HEK293 (cell line): ENCODE results near the gene BICRAL.

Experiments used
- CTCF ChIA-PET: fragments of 350-600 bp; formaldehyde crosslinking; extraction: SDS; loops from one replicate; lab custom pipeline; 2021; ENCODE audit warnings: antibody characterized with exemption; lab: Yijun Ruan, JAX
- POLR2A ChIA-PET: fragments of 300-600 bp; formaldehyde crosslinking; extraction: SDS; loops from one replicate; lab custom pipeline; 2020; ENCODE audit warnings: antibody characterized with exemption, inconsistent platforms; lab: Yijun Ruan, JAX
- H3K27ac ChIP-seq: fragments of 200-500 bp; sonication (Bioruptor generic); 2 replicates; pipeline ENCODE4 v1.5.1; 2014; ENCODE audit warnings: low read depth, low read length, control low read depth, inconsistent platforms; ENCODE audit errors: extremely low read depth
- H3K36me3 ChIP-seq, 2 experiments: fragments of 200-500 bp in 1 of 2; sonication (Bioruptor generic) in 1 of 2; 1 replicate in 1 of 2; 2 replicates in 1 of 2; pipeline ENCODE4 v1.5.1; 2014 to 2017; ENCODE audit warnings: inconsistent platforms in 2 of 2, low read length in 2 of 2; ENCODE audit not compliant: control insufficient read depth in 2 of 2, insufficient read depth in 1 of 2
- H3K4me1 ChIP-seq: fragments of 200-500 bp; sonication (Bioruptor generic); 2 replicates; pipeline ENCODE4 v1.5.1; 2014; ENCODE audit warnings: mild to moderate bottlenecking, low read length, inconsistent platforms; ENCODE audit not compliant: control insufficient read depth, insufficient read depth
- H3K4me3 ChIP-seq: 2 replicates; pipeline ENCODE4 v1.5.1; 2011; ENCODE audit warnings: low read depth, mild to moderate bottlenecking, control low read depth, low read length, moderate library complexity
- H3K9me3 ChIP-seq: fragments of 200-500 bp; sonication (Bioruptor generic); 2 replicates; pipeline ENCODE4 v1.5.1; 2014; ENCODE audit warnings: low read depth, low read length, inconsistent platforms; ENCODE audit not compliant: control insufficient read depth, insufficient read depth
- GLIS1 ChIP-seq: fragments of 450-650 bp; formaldehyde crosslinking; IDR thresholded peaks from 2 replicates; pipeline ENCODE4 v1.5.1; 2016; ENCODE audit warnings: missing biosample characterization, missing genetic modification characterization
- GLIS2 ChIP-seq: fragments of 450-650 bp; formaldehyde crosslinking; IDR thresholded peaks from 2 replicates; pipeline ENCODE4 v1.5.1; 2016; ENCODE audit warnings: missing biosample characterization, missing genetic modification characterization
- HOXC10 ChIP-seq: sonication (generic); formaldehyde crosslinking; IDR thresholded peaks from 2 replicates; pipeline ENCODE4 v1.8.1; 2023; ENCODE audit warnings: mild to moderate bottlenecking, missing genetic modification reagents
- SCRT1 ChIP-seq: fragments of 450-650 bp; formaldehyde crosslinking; IDR thresholded peaks from 2 replicates; pipeline ENCODE4 v1.5.1; 2016; ENCODE audit warnings: missing biosample characterization, missing genetic modification characterization, borderline replicate concordance
- SP7 ChIP-seq: fragments of 450-650 bp; formaldehyde crosslinking; IDR thresholded peaks from 2 replicates; pipeline ENCODE4 v1.5.1; 2016; ENCODE audit warnings: missing biosample characterization, missing genetic modification characterization
- ZBTB20 ChIP-seq: fragments of 450-650 bp; formaldehyde crosslinking; IDR thresholded peaks from 2 replicates; pipeline ENCODE4 v1.5.1; 2016; ENCODE audit warnings: missing biosample characterization, missing genetic modification characterization
- ZBTB8A ChIP-seq: fragments of 450-650 bp; formaldehyde crosslinking; IDR thresholded peaks from 2 replicates; pipeline ENCODE4 v1.5.1; 2016; ENCODE audit warnings: missing biosample characterization, missing genetic modification characterization
- ZNF112 ChIP-seq: fragments of 450-650 bp; formaldehyde crosslinking; IDR thresholded peaks from 2 replicates; pipeline ENCODE4 v1.5.0; 2017; ENCODE audit warnings: missing biosample characterization, missing genetic modification characterization
- ZNF184 ChIP-seq: fragments of 450-650 bp; IDR thresholded peaks from 2 replicates; pipeline ENCODE4 v1.5.1; 2018; ENCODE audit warnings: missing biosample characterization, mild to moderate bottlenecking, missing genetic modification characterization
- ZNF223 ChIP-seq: fragments of 450-650 bp; formaldehyde crosslinking; IDR thresholded peaks from 2 replicates; pipeline ENCODE4 v1.5.1; 2016; ENCODE audit warnings: missing biosample characterization, missing genetic modification characterization
- ZNF426 ChIP-seq: fragments of 450-650 bp; formaldehyde crosslinking; IDR thresholded peaks from 2 replicates; pipeline ENCODE4 v1.5.1; 2017; ENCODE audit warnings: missing biosample characterization, missing genetic modification characterization, mild to moderate bottlenecking, inconsistent platforms, moderate library complexity
- ZNF433 ChIP-seq: fragments of 450-650 bp; formaldehyde crosslinking; IDR thresholded peaks from 2 replicates; pipeline ENCODE4 v1.5.1; 2016; ENCODE audit warnings: missing biosample characterization, missing genetic modification characterization, low read depth
- ZNF571 ChIP-seq: fragments of 450-650 bp; formaldehyde crosslinking; IDR thresholded peaks from 2 replicates; pipeline ENCODE4 v1.5.0; 2017; ENCODE audit warnings: missing biosample characterization, missing genetic modification characterization
- ZNF585B ChIP-seq: fragments of 450-650 bp; formaldehyde crosslinking; IDR thresholded peaks from 2 replicates; pipeline ENCODE4 v1.5.1; 2016; ENCODE audit warnings: missing biosample characterization, missing genetic modification characterization
- ZNF596 ChIP-seq: fragments of 450-650 bp; IDR thresholded peaks from 2 replicates; pipeline ENCODE4 v1.5.0; 2018; ENCODE audit warnings: missing biosample characterization, mild to moderate bottlenecking, missing genetic modification characterization, moderate library complexity
- ZNF626 ChIP-seq: fragments of 450-650 bp; sonication (Bioruptor Pico); formaldehyde crosslinking; IDR thresholded peaks from 2 replicates; pipeline ENCODE4 v1.5.1; 2018; ENCODE audit warnings: missing biosample characterization, missing genetic modification characterization, inconsistent platforms
- ZNF629 ChIP-seq: fragments of 450-650 bp; formaldehyde crosslinking; IDR thresholded peaks from 2 replicates; pipeline ENCODE4 v1.5.1; 2017; ENCODE audit warnings: missing biosample characterization, missing genetic modification characterization
- ZNF677 ChIP-seq: fragments of 450-650 bp; IDR thresholded peaks from 2 replicates; pipeline ENCODE4 v1.5.0; 2018; ENCODE audit warnings: missing biosample characterization, mild to moderate bottlenecking, missing genetic modification characterization, moderate library complexity
- ZNF76 ChIP-seq: fragments of 450-650 bp; formaldehyde crosslinking; IDR thresholded peaks from 2 replicates; pipeline ENCODE4; 2016; ENCODE audit warnings: low read depth, missing biosample characterization, missing genetic modification characterization, borderline replicate concordance
- ZNF791 ChIP-seq: fragments of 450-650 bp; formaldehyde crosslinking; IDR thresholded peaks from 2 replicates; pipeline ENCODE4 v1.5.1; 2016; ENCODE audit warnings: missing biosample characterization, missing genetic modification characterization
- ZNF792 ChIP-seq: fragments of 450-650 bp; formaldehyde crosslinking; IDR thresholded peaks from 2 replicates; pipeline ENCODE4 v1.5.1; 2016; ENCODE audit warnings: missing biosample characterization, missing genetic modification characterization
- ZSCAN30 ChIP-seq: fragments of 450-650 bp; IDR thresholded peaks from 2 replicates; pipeline ENCODE4 v1.5.1; 2018; ENCODE audit warnings: missing biosample characterization, mild to moderate bottlenecking, missing genetic modification characterization, moderate library complexity
- TF ChIP-seq, protein P1 (sequence below): IDR thresholded peaks from 2 replicates; pipeline ENCODE4 v1.6.1; 2011; ENCODE audit warnings: mild to moderate bottlenecking, low read depth, low read length, borderline replicate concordance
- TF ChIP-seq, protein P2 (sequence below): fragments of 450-650 bp; formaldehyde crosslinking; IDR thresholded peaks from 2 replicates; pipeline ENCODE4 v1.5.1; 2017; ENCODE audit warnings: missing biosample characterization, missing genetic modification characterization
- TF ChIP-seq, protein P3 (sequence below): fragments of 450-650 bp; formaldehyde crosslinking; IDR thresholded peaks from 2 replicates; pipeline ENCODE4 v1.5.1; 2016; ENCODE audit warnings: missing biosample characterization, missing genetic modification characterization
- TF ChIP-seq, protein P4 (sequence below): fragments of 450-650 bp; formaldehyde crosslinking; IDR thresholded peaks from 2 replicates; pipeline ENCODE4 v1.5.1; 2017; ENCODE audit warnings: missing biosample characterization, missing genetic modification characterization
- TF ChIP-seq, protein P5 (sequence below): fragments of 450-650 bp; formaldehyde crosslinking; IDR thresholded peaks from 2 replicates; pipeline ENCODE4 v1.5.1; 2016; ENCODE audit warnings: missing biosample characterization, missing genetic modification characterization, borderline replicate concordance
- TF ChIP-seq, protein P6 (sequence below): fragments of 450-650 bp; formaldehyde crosslinking; IDR thresholded peaks from 2 replicates; pipeline ENCODE4 v1.5.1; 2016; ENCODE audit warnings: missing biosample characterization, missing genetic modification characterization

BICRAL gene

DNA sequence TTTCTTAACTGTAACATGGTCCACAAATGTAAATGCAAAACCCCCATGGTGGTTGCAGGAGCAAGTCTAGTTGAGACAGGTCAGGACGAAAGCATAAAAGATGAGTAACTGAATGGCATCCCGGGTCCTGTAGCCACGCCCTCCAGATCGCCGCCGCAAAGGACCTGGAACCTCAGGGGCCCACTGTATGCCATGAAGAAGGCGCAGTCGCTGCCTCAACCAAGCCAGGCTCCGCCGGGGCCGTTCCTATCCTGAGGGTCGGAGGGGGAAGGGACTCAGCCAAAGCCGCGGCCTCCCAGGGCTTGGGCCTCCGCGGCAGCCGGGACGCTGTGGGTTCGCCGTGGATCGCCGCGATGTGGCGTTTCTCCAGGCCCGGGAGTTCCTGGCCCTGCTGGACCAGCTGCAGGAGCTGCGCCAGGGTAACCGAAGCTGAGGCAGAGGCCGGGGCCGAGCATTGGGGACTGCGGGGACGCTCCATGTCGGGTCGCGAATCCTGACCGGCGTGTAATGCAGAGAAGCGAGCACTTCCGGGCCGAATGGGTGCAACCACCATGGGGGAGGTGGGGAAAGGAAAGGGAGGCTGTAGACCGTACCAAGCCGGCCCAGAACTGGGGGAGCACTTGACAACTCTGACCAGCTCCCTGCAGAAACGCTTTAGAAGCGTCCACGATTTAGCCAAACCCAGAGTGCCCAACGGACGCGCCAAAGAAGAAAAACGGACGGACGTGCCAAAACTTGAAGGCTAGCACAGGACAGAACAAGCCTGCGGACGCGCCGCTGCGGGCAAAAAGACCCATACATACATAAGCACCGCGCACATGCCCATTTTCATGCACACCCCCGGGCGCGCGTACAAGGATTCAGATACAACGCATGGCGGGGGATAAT lies 108.7 kb downstream of the BICRAL start:
- ChIA-PET POLR2A (interaction anchor here (0.5 to 5.5 kb wide), 28 partner anchors 10 to 739 kb away, joined by 3 to 87 read pairs (median 4); partner anchors contain the start of genes BICRAL, CNPY3, KLC4 and KLHDC3), CTCF (interaction anchor here (0.6 to 3.5 kb wide), 7 partner anchors 9 to 320 kb away, joined by 3 to 31 read pairs (median 4); partner anchors contain the start of genes CNPY3 and RPL7L1)
- Histone ChIP-seq H3K9me3 (no peaks in the 10 kb centered on the region), H3K4me3 (peak overlapping the region; percentile 66), H3K4me1 (no peaks in the 10 kb centered on the region), H3K27ac (peak overlapping the region; percentile 94), H3K36me3 (peaks cover 2 to 27% of the 10 kb centered on the region in 2 experiments)
- TF ChIP-seq ZNF76 (tag by site-specific recombination) (peak; percentile 65; the same call in 1 of the 2 replicates), ZNF629 (tag by site-specific recombination) (peak; percentile 75), ZNF184 (no peak), SP7 (peak; percentile 85), ZNF585B (tag by site-specific recombination) (no peak), GLIS1 (tag by site-specific recombination) (peak; percentile 97), ZNF433 (no peak), ZNF112 (tag by site-specific recombination) (no peak), ZNF792 (tag by site-specific recombination) (peak; percentile 95), ZNF596 (tag by site-specific recombination) (no peak), ZNF426 (tag by site-specific recombination) (no peak), SCRT1 (no peak), ZSCAN30 (tag by site-specific recombination) (peak; percentile 97), ZNF677 (tag by site-specific recombination) (no peak), ZNF791 (no peak), ZNF626 (tag by site-specific recombination) (no peak), ZBTB8A (tag by site-specific recombination) (peak; percentile 75; the same call in 1 of the 2 replicates), ZNF571 (tag by site-specific recombination) (no peak), ZNF223 (tag by site-specific recombination) (0 out of 2 replicates have a peak, but pooled peaks have one; percentile 18), GLIS2 (tag by site-specific recombination) (peak; percentile 93), HOXC10 (peak; percentile 86; the same call in 1 of the 2 replicates), ZBTB20 (tag by site-specific recombination) (peak; percentile 100)
- TF ChIP-seq, protein P1, sequence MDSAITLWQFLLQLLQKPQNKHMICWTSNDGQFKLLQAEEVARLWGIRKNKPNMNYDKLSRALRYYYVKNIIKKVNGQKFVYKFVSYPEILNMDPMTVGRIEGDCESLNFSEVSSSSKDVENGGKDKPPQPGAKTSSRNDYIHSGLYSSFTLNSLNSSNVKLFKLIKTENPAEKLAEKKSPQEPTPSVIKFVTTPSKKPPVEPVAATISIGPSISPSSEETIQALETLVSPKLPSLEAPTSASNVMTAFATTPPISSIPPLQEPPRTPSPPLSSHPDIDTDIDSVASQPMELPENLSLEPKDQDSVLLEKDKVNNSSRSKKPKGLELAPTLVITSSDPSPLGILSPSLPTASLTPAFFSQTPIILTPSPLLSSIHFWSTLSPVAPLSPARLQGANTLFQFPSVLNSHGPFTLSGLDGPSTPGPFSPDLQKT = no peak
- TF ChIP-seq, protein P2, sequence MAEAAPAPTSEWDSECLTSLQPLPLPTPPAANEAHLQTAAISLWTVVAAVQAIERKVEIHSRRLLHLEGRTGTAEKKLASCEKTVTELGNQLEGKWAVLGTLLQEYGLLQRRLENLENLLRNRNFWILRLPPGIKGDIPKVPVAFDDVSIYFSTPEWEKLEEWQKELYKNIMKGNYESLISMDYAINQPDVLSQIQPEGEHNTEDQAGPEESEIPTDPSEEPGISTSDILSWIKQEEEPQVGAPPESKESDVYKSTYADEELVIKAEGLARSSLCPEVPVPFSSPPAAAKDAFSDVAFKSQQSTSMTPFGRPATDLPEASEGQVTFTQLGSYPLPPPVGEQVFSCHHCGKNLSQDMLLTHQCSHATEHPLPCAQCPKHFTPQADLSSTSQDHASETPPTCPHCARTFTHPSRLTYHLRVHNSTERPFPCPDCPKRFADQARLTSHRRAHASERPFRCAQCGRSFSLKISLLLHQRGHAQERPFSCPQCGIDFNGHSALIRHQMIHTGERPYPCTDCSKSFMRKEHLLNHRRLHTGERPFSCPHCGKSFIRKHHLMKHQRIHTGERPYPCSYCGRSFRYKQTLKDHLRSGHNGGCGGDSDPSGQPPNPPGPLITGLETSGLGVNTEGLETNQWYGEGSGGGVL (tag by site-specific recombination) = no peak
- TF ChIP-seq, protein P3, sequence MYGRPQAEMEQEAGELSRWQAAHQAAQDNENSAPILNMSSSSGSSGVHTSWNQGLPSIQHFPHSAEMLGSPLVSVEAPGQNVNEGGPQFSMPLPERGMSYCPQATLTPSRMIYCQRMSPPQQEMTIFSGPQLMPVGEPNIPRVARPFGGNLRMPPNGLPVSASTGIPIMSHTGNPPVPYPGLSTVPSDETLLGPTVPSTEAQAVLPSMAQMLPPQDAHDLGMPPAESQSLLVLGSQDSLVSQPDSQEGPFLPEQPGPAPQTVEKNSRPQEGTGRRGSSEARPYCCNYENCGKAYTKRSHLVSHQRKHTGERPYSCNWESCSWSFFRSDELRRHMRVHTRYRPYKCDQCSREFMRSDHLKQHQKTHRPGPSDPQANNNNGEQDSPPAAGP (tag by site-specific recombination) = peak; percentile 84; the same call in 1 of the 2 replicates
- TF ChIP-seq, protein P4, sequence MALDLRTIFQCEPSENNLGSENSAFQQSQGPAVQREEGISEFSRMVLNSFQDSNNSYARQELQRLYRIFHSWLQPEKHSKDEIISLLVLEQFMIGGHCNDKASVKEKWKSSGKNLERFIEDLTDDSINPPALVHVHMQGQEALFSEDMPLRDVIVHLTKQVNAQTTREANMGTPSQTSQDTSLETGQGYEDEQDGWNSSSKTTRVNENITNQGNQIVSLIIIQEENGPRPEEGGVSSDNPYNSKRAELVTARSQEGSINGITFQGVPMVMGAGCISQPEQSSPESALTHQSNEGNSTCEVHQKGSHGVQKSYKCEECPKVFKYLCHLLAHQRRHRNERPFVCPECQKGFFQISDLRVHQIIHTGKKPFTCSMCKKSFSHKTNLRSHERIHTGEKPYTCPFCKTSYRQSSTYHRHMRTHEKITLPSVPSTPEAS (tag by site-specific recombination) = peak; percentile 67
- TF ChIP-seq, protein P5, sequence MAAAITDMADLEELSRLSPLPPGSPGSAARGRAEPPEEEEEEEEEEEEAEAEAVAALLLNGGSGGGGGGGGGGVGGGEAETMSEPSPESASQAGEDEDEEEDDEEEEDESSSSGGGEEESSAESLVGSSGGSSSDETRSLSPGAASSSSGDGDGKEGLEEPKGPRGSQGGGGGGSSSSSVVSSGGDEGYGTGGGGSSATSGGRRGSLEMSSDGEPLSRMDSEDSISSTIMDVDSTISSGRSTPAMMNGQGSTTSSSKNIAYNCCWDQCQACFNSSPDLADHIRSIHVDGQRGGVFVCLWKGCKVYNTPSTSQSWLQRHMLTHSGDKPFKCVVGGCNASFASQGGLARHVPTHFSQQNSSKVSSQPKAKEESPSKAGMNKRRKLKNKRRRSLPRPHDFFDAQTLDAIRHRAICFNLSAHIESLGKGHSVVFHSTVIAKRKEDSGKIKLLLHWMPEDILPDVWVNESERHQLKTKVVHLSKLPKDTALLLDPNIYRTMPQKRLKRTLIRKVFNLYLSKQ (tag by site-specific recombination) = no peak
- TF ChIP-seq, protein P6, sequence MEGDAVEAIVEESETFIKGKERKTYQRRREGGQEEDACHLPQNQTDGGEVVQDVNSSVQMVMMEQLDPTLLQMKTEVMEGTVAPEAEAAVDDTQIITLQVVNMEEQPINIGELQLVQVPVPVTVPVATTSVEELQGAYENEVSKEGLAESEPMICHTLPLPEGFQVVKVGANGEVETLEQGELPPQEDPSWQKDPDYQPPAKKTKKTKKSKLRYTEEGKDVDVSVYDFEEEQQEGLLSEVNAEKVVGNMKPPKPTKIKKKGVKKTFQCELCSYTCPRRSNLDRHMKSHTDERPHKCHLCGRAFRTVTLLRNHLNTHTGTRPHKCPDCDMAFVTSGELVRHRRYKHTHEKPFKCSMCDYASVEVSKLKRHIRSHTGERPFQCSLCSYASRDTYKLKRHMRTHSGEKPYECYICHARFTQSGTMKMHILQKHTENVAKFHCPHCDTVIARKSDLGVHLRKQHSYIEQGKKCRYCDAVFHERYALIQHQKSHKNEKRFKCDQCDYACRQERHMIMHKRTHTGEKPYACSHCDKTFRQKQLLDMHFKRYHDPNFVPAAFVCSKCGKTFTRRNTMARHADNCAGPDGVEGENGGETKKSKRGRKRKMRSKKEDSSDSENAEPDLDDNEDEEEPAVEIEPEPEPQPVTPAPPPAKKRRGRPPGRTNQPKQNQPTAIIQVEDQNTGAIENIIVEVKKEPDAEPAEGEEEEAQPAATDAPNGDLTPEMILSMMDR (tag by site-specific recombination) = peak; percentile 51; the same call in 1 of the 2 replicates
